ENCODE results near the gene NUDT19. TPM values are rescaled to one million over a fixed set of nuclear protein-coding genes. Genes with fewer than 3 reads are reported as not detected.

NUDT19 gene
- total RNA-seq, 2 donors from 2014 or later, result 9.1 to 18.0 TPM

DNA sequence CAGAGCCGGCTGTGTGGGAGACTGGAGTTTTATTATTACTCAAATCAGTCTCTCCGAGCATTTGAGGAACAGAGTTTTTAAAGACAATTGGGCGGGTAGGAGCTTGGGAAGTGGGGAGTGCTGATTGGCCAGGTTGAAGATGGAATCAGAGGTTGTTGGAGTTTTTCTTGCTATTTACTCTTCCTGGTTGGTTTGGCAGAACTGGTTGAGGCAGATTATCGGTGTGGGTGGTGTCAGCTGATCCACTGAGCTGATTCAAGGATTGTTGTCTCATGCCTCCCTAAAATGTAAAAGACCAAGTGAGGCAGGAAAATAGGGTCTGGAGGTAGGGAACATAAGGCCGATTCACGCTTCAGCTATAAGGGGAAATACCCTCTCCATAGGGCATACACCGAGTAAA, 26.7 kb downstream of the NUDT19 start:
- Histone ChIP-seq H3K36me3 (peaks cover 9% of the 10 kb centered on the region), H3K27ac (no peak overlapping the region), H3K27me3 (no peaks in the 10 kb centered on the region), H3K4me1 (no peaks in the 10 kb centered on the region), H3K4me3 (no peak overlapping the region), H3K9me3 (no peaks in the 10 kb centered on the region)
- no peak for DNase-seq (ENCODE audit: low spot score)
- TF ChIP-seq, protein P1, sequence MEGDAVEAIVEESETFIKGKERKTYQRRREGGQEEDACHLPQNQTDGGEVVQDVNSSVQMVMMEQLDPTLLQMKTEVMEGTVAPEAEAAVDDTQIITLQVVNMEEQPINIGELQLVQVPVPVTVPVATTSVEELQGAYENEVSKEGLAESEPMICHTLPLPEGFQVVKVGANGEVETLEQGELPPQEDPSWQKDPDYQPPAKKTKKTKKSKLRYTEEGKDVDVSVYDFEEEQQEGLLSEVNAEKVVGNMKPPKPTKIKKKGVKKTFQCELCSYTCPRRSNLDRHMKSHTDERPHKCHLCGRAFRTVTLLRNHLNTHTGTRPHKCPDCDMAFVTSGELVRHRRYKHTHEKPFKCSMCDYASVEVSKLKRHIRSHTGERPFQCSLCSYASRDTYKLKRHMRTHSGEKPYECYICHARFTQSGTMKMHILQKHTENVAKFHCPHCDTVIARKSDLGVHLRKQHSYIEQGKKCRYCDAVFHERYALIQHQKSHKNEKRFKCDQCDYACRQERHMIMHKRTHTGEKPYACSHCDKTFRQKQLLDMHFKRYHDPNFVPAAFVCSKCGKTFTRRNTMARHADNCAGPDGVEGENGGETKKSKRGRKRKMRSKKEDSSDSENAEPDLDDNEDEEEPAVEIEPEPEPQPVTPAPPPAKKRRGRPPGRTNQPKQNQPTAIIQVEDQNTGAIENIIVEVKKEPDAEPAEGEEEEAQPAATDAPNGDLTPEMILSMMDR (IDR thresholded peaks at IDR 0.05), result no peak

DNA sequence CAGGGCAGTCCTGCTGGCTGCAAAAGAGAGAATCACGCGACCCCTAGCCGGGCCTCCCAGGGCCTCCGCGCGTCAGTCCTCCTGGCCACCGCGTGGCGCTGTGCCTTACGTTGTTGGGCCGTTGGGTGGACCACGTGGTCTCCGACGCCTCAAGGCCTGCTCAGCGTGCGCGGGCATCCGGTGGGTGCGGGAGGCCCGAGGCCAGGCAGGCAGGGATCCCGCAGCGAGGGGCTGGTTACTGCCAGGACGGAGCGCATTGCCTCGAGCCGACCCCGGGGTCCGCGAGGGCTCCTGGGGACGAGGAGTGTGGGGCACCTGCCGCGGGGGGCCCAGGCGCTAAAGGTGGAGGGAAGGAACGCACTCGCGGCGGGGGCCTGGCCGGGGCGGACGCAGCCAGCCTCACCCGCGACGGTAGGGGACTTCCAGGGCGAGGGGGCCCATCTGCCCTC, 28.0 kb downstream of the NUDT19 start, which contains the start of gene TDRD12:
Gene TDRD12 (plus strand): TSS at position 157 of the 449 bp plus-strand sequence. CDS start 306 bp downstream, outside the sequence.
- no peak within 1 kb of the TSS for H3K27ac ChIP-seq
- no peaks in the 10 kb centered on the region for H3K9me3 ChIP-seq
- DNase-seq (ENCODE audit: low spot score), result no peak
- H3K4me3 ChIP-seq, result no peak within 1 kb of the TSS
- H3K36me3 ChIP-seq, result peaks cover 2% of the 10 kb centered on the region
- TF ChIP-seq, protein P1 (IDR thresholded peaks at IDR 0.05), result no peak
- no peaks in the 10 kb centered on the region for H3K27me3 ChIP-seq
- H3K4me1 ChIP-seq, result no peaks in the 10 kb centered on the region

DNA sequence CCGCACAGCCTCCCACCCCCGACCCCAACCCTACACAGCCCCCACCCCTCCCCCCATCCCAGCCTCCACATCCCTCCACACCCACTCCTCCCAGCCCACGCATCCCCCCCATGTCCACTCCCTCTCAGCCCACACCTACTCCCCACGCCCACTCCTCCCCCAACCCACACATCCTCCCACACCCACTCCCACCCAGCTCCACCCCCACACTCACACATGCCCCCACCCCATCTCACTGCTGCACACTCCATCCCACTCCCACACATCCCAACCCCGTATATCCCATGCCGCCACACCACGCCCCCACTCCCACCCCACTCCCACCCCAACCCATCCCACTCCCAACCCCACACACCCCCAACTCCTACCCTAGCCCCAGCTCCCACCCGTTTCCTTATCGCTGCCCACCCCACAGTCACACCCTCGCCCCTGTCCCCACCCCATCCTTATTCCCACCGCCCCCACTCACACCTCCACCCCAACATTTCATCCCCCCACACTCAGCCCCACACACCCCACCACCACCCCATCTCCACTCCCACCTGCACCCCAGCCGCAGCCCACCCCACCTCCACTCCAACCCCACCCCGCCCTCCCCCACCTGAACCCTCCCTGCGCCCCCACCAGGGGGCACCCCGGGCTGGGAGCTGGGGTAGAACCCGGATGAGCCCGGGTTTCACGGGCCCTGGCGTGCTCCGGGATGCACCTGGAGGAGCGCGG, 28.8 kb downstream of the NUDT19 start:
- Histone ChIP-seq H3K27ac (no peak overlapping the region), H3K4me1 (no peaks in the 10 kb centered on the region), H3K27me3 (no peaks in the 10 kb centered on the region), H3K4me3 (no peak overlapping the region), H3K36me3 (no peaks in the 10 kb centered on the region), H3K9me3 (no peaks in the 10 kb centered on the region)
- no peak for DNase-seq (ENCODE audit: low spot score)
- TF ChIP-seq, protein P1 (IDR thresholded peaks at IDR 0.05), result no peak

- no peak for DNase-seq (ENCODE audit: low spot score)
- TF ChIP-seq, protein P1 (IDR thresholded peaks at IDR 0.05), result no peak
- Histone ChIP-seq H3K4me3 (no peak overlapping the region), H3K27me3 (no peaks in the 10 kb centered on the region), H3K9me3 (no peaks in the 10 kb centered on the region), H3K4me1 (no peaks in the 10 kb centered on the region), H3K27ac (no peak overlapping the region), H3K36me3 (no peaks in the 10 kb centered on the region)
Observed at GRCh38 chr19:32720936-32721250, 29.3 kb downstream of the NUDT19 start.

DNA sequence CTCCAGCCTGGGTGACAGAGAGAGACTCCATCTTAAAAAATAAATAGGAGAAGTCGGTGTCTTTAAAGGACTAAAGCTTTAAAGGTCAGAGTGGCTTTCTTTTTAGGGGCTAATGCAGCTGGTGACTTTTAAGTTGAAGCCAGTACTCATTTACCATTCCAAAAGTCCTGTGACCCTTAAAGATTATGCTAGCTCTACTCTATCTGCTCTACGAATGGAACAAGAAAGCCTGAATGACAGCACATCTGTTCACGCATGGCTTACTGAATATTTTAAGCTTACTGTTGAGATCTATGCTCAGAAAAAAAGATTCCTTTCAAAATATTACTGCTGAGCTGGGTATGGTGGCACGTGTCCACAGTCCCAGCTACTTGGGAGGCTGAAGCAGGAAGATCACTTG, 44.3 kb downstream of the NUDT19 start:
- Histone ChIP-seq H3K36me3 (no peaks in the 10 kb centered on the region), H3K4me3 (no peak overlapping the region), H3K9me3 (no peaks in the 10 kb centered on the region), H3K27me3 (no peaks in the 10 kb centered on the region), H3K27ac (no peak overlapping the region), H3K4me1 (no peaks in the 10 kb centered on the region)
- TF ChIP-seq, protein P1 (IDR thresholded peaks at IDR 0.05), result no peak
- no peak for DNase-seq (ENCODE audit: low spot score)

DNA sequence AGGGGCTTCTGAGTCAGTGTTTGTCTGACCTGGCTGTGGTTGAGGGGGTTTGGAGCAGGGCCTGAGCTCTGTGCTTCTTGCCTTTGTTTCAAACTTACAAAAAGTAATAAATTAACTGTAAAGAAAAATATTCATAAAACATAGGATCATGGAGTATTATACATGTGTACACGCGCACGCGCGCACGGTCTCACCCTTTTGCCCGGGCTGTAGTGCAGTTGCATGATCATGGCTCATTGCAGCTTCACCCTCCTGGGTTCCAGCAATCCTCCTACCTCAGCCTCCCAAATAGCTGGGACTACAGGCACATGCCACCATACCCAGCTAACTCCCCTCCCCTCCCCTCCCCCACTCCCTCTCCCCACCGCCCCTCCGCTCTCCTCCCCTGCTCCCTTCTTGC, 51.4 kb downstream of the NUDT19 start:
- H3K4me1 ChIP-seq, result no peaks in the 10 kb centered on the region
- TF ChIP-seq, protein P1 (IDR thresholded peaks at IDR 0.05), result no peak
- no peak overlapping the region for H3K4me3 ChIP-seq
- H3K27me3 ChIP-seq, result no peaks in the 10 kb centered on the region
- no peaks in the 10 kb centered on the region for H3K36me3 ChIP-seq
- DNase-seq (ENCODE audit: low spot score), result no peak
- H3K27ac ChIP-seq, result no peak overlapping the region
- no peaks in the 10 kb centered on the region for H3K9me3 ChIP-seq

Data from right atrium auricular region (tissue), 2 donors.